GM03348 (cell line): ENCODE data around the gene OLFM1.

Source experiments
- DNase-seq: peaks from one replicate; pipeline ENCODE4 v3.0.0; 2012; ENCODE audit warnings: low spot score

Gene OLFM1

GRCh38 chr9:135087489-135087792, at the start of gene OLFM1:
Gene OLFM1, plus strand, starts transcription at chr9:135087668. Its CDS starts 322 bp downstream, at chr9:135087990.
- DNase-seq, result peak; percentile 95

- no peak for DNase-seq
Measured at GRCh38 chr9:135038331-135038730, 49.1 kb upstream of the OLFM1 start.

- DNase-seq, result no peak
Measured at GRCh38 chr9:135038826-135039225, 48.6 kb upstream of the OLFM1 start.

- DNase-seq, result no peak
Measured at GRCh38 chr9:135039266-135039870, 48.1 kb upstream of the OLFM1 start.

- DNase-seq, result no peak
Measured at GRCh38 chr9:135039916-135040645, 47.4 kb upstream of the OLFM1 start.

GRCh38 chr9:135040892-135041291, 46.6 kb upstream of the OLFM1 start:
- DNase-seq, result no peak

GRCh38 chr9:135043345-135043744, 44.1 kb upstream of the OLFM1 start:
- no peak for DNase-seq

GRCh38 chr9:135045264-135045927, 42.1 kb upstream of the OLFM1 start:
- DNase-seq, result no peak

GRCh38 chr9:135045928-135046738, 41.3 kb upstream of the OLFM1 start:
- DNase-seq, result no peak

GRCh38 chr9:135046739-135047350, 40.6 kb upstream of the OLFM1 start:
- no peak for DNase-seq

- no peak for DNase-seq
Measured at GRCh38 chr9:135047521-135047920, 39.9 kb upstream of the OLFM1 start.

GRCh38 chr9:135048046-135048757, 39.3 kb upstream of the OLFM1 start:
- DNase-seq, result no peak

GRCh38 chr9:135048758-135049444, 38.6 kb upstream of the OLFM1 start:
- DNase-seq, result no peak

- no peak for DNase-seq
Measured at GRCh38 chr9:135049460-135049859, 38.0 kb upstream of the OLFM1 start.

- no peak for DNase-seq
Measured at GRCh38 chr9:135050072-135050990, 37.1 kb upstream of the OLFM1 start.

GRCh38 chr9:135051316-135052038, 36.0 kb upstream of the OLFM1 start:
- no peak for DNase-seq

GRCh38 chr9:135053133-135053532, 34.3 kb upstream of the OLFM1 start:
- DNase-seq, result no peak

- no peak for DNase-seq
Measured at GRCh38 chr9:135055181-135055580, 32.3 kb upstream of the OLFM1 start.

GRCh38 chr9:135056541-135056940, 30.9 kb upstream of the OLFM1 start:
- DNase-seq, result no peak
